ENCODE measurements around the gene NECTIN3.
A peak's percentile ranks its signal among the peaks of the same experiment; 100 is the strongest.

The NECTIN3 gene

GRCh38 chr3:111071257-111072030, at the start of gene NECTIN3:
TSS of gene NECTIN3 (plus strand) at chr3:111071816. CDS start at chr3:111072018, 202 bp downstream.
- no peak for TF ChIP-seq CTCF (IDR thresholded peaks at IDR 0.05; ENCODE audit: insufficient read depth, low read depth, low read length, missing control alignments)
- DNase-seq (ENCODE audit: low read depth) = peak; percentile 44
- H3K4me3 ChIP-seq (ENCODE audit: low read depth, low read length) = peak within 1 kb of the TSS; percentile 35

- no peak overlapping the region for H3K4me3 ChIP-seq (ENCODE audit: low read depth, low read length)
- DNase-seq (ENCODE audit: low read depth) = no peak
- TF ChIP-seq CTCF (IDR thresholded peaks at IDR 0.05; ENCODE audit: insufficient read depth, low read depth, low read length, missing control alignments) = no peak
Measured at GRCh38 chr3:111027868-111028267, 43.7 kb upstream of the NECTIN3 start.

GRCh38 chr3:111031538-111031937, 40.1 kb upstream of the NECTIN3 start:
- TF ChIP-seq CTCF (IDR thresholded peaks at IDR 0.05; ENCODE audit: insufficient read depth, low read depth, low read length, missing control alignments) = no peak
- H3K4me3 ChIP-seq (ENCODE audit: low read depth, low read length) = no peak overlapping the region
- DNase-seq (ENCODE audit: low read depth) = no peak

GRCh38 chr3:111032677-111033076, 38.9 kb upstream of the NECTIN3 start:
- DNase-seq (ENCODE audit: low read depth) = no peak
- TF ChIP-seq CTCF (IDR thresholded peaks at IDR 0.05; ENCODE audit: insufficient read depth, low read depth, low read length, missing control alignments) = no peak
- H3K4me3 ChIP-seq (ENCODE audit: low read depth, low read length) = no peak overlapping the region

GRCh38 chr3:111033470-111034050, 38.1 kb upstream of the NECTIN3 start:
- no peak for DNase-seq (ENCODE audit: low read depth)
- H3K4me3 ChIP-seq (ENCODE audit: low read depth, low read length) = no peak overlapping the region
- no peak for TF ChIP-seq CTCF (IDR thresholded peaks at IDR 0.05; ENCODE audit: insufficient read depth, low read depth, low read length, missing control alignments)

- no peak overlapping the region for H3K4me3 ChIP-seq (ENCODE audit: low read depth, low read length)
- DNase-seq (ENCODE audit: low read depth) = no peak
- TF ChIP-seq CTCF (IDR thresholded peaks at IDR 0.05; ENCODE audit: insufficient read depth, low read depth, low read length, missing control alignments) = no peak
Measured at GRCh38 chr3:111035316-111035715, 36.3 kb upstream of the NECTIN3 start.

All from GM12865 (cell line).